HG02678 (cell line): ENCODE results near the gene CYB561D2.
A peak's percentile ranks its signal among the peaks of the same experiment; 100 is the strongest.

Source experiments
- ATAC-seq: cut with Tn5 transposase; IDR thresholded peaks from one replicate; pipeline ENCODE4 v1.9.1; 2021; ENCODE audit warnings: mild to moderate bottlenecking, moderate library complexity; ENCODE audit not compliant: unreplicated experiment

Gene CYB561D2

GRCh38 chr3:50340448-50341329, 10.0 kb upstream of the CYB561D2 start, which contains the start of gene RASSF1:
TSS of gene RASSF1 (minus strand) at chr3:50340836. CDS start at chr3:50340805, 31 bp downstream.
- ATAC-seq: peak; percentile 21

GRCh38 chr3:50341537-50341936, 9.1 kb upstream of the CYB561D2 start:
- no peak for ATAC-seq

GRCh38 chr3:50341996-50342650, 8.5 kb upstream of the CYB561D2 start:
- ATAC-seq: no peak

GRCh38 chr3:50342813-50343633, 7.6 kb upstream of the CYB561D2 start:
- no peak for ATAC-seq

GRCh38 chr3:50345008-50345407, 5.7 kb upstream of the CYB561D2 start:
- no peak for ATAC-seq

- ATAC-seq: no peak
These were observed 5.0 kb upstream of the CYB561D2 start, which contains the start of gene ZMYND10 for GRCh38 chr3:50345586-50346234. TSS of gene ZMYND10 (minus strand) at chr3:50345732. CDS start at chr3:50345579, 153 bp downstream.

GRCh38 chr3:50347187-50347813, 3.4 kb upstream of the CYB561D2 start:
- ATAC-seq: no peak

- no peak for ATAC-seq
These were observed 492 bp upstream of the CYB561D2 start for GRCh38 chr3:50350213-50350526.

GRCh38 chr3:50351323-50351697, 648 bp downstream of the CYB561D2 start:
- no peak for ATAC-seq

- ATAC-seq: no peak
These were observed 2.1 kb downstream of the CYB561D2 start for GRCh38 chr3:50352781-50353180.

- ATAC-seq: no peak
These were observed 2.8 kb downstream of the CYB561D2 start for GRCh38 chr3:50353245-50354004.

- no peak for ATAC-seq
These were observed 3.6 kb downstream of the CYB561D2 start for GRCh38 chr3:50354186-50354764.

GRCh38 chr3:50354850-50355249, 4.2 kb downstream of the CYB561D2 start:
- ATAC-seq: no peak

- ATAC-seq: no peak
These were observed 5.3 kb downstream of the CYB561D2 start for GRCh38 chr3:50355829-50356552.

- ATAC-seq: no peak
These were observed 5.9 kb downstream of the CYB561D2 start for GRCh38 chr3:50356553-50356952.

GRCh38 chr3:50357481-50357880, 6.8 kb downstream of the CYB561D2 start:
- ATAC-seq: no peak

- ATAC-seq: no peak
These were observed 7.8 kb downstream of the CYB561D2 start for GRCh38 chr3:50358355-50358910.
